ENCODE results near the gene CACNA1C. TPM values are rescaled to one million over a fixed set of nuclear protein-coding genes. Genes with fewer than 3 reads are reported as not detected.

The CACNA1C gene
- total RNA-seq, 2 donors from 2014 or later: 70.0 to 127 TPM

DNA sequence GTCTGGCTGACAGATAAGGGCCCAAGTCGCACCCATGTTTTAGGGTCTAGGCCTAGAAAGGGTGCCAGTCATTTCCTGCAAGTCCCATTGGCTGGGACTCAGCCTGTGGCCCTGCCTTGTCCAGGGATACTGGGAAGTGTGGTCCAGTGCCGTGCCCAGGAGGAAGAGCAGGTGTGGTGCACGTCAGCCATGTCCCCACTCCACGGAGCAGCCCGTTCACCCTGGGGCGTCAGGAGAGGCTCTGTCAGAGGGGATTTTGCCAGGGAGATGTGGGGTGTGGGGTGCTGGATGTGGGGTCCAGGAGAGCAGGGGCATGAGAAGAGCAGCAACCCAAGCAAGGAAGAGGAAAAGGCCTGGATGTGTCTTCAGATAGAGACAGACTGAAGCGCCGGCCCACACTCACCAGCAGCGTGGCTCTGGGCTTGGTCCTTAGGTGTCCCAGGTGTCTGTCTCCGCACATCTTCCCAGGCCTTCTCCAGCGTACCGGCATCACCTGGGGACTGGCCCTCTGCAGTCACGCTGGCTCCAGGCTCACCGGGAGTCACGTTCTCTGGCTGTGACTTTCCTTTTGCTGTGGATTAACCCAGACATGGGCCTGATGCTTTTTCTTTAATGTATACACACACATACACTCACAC is 138.2 kb downstream of the CACNA1C start:
- no peaks in the 10 kb centered on the region for H3K9me3 ChIP-seq
- H3K4me1 ChIP-seq (ENCODE audit: control insufficient read depth in 1 of 2, low read depth in 2 of 2): peaks cover 5 to 26% of the 10 kb centered on the region in 2 donors
- no peak for DNase-seq (ENCODE audit: low spot score)
- H3K36me3 ChIP-seq: no peaks in the 10 kb centered on the region
- TF ChIP-seq, protein P1, sequence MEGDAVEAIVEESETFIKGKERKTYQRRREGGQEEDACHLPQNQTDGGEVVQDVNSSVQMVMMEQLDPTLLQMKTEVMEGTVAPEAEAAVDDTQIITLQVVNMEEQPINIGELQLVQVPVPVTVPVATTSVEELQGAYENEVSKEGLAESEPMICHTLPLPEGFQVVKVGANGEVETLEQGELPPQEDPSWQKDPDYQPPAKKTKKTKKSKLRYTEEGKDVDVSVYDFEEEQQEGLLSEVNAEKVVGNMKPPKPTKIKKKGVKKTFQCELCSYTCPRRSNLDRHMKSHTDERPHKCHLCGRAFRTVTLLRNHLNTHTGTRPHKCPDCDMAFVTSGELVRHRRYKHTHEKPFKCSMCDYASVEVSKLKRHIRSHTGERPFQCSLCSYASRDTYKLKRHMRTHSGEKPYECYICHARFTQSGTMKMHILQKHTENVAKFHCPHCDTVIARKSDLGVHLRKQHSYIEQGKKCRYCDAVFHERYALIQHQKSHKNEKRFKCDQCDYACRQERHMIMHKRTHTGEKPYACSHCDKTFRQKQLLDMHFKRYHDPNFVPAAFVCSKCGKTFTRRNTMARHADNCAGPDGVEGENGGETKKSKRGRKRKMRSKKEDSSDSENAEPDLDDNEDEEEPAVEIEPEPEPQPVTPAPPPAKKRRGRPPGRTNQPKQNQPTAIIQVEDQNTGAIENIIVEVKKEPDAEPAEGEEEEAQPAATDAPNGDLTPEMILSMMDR (IDR thresholded peaks at IDR 0.05): no peak
- H3K27ac ChIP-seq: no peak overlapping the region
- no peak overlapping the region for H3K4me3 ChIP-seq
- no peak for ATAC-seq (ENCODE audit: insufficient number of reproducible peaks, low FRiP score, low read depth)
- no peaks in the 10 kb centered on the region for H3K27me3 ChIP-seq (replicated peaks; ENCODE audit: insufficient read depth)

DNA sequence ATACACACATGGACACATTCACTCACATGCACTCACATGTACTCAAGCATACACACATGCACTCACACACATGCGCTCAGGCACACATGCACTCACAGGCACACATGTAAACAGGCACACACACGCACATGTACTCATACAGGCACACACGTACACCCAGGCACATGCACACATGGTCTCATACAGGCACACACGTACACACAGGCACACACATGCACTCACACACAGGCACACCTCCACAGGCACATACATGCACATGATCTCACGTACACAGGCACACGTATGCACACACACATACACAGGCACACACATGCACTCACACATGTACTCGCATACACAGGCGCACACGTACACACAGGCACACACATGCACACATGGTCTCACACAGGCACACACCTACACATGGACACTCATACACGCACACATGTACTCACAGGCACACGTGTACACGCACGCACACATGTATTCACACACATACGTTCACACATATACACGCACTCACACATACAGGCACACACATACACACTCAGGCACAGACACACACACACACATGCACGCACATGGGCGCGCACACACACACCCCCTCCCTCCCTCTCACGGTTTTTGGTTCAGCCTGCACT is 138.9 kb downstream of the CACNA1C start:
- H3K36me3 ChIP-seq: no peaks in the 10 kb centered on the region
- no peak for ATAC-seq (ENCODE audit: insufficient number of reproducible peaks, low FRiP score, low read depth)

DNA sequence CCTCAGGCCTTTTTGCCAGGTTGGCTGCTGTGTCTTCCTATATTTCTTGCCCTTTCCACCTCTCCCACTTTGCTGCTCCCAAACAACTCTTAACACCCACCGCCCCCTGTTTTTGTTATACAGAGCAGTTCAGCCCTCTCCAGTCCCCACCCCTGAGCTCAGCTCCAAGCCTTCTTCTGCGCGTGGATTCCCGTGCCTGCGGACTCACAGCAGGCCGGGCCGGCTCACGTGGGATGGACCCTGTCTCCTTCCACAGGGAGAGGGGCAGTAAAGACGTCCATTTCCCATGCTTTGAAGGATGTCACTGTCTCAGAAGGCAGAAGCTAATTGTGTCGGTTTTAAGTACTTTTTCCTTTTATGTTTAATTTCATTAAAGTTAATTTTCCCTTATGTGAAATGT is 139.4 kb downstream of the CACNA1C start:
- no peak for DNase-seq (ENCODE audit: low spot score)
- ATAC-seq (ENCODE audit: insufficient number of reproducible peaks, low FRiP score, low read depth): no peak
- no peaks in the 10 kb centered on the region for H3K27me3 ChIP-seq (replicated peaks; ENCODE audit: insufficient read depth)
- H3K4me3 ChIP-seq: no peak overlapping the region
- no peaks in the 10 kb centered on the region for H3K36me3 ChIP-seq
- H3K4me1 ChIP-seq (ENCODE audit: control insufficient read depth in 1 of 2, low read depth in 2 of 2): peaks cover 5 to 33% of the 10 kb centered on the region in 2 donors
- TF ChIP-seq, protein P1 (IDR thresholded peaks at IDR 0.05): no peak
- H3K9me3 ChIP-seq: no peaks in the 10 kb centered on the region
- H3K27ac ChIP-seq: no peak overlapping the region

More for the DNA sequence above, 138.9 kb downstream of the CACNA1C start:
- H3K27ac ChIP-seq: no peak overlapping the region
- no peak overlapping the region for H3K4me3 ChIP-seq
- no peaks in the 10 kb centered on the region for H3K9me3 ChIP-seq
- TF ChIP-seq, protein P1 (IDR thresholded peaks at IDR 0.05): no peak
- no peak for DNase-seq (ENCODE audit: low spot score)
- H3K27me3 ChIP-seq (replicated peaks; ENCODE audit: insufficient read depth): no peaks in the 10 kb centered on the region
- H3K4me1 ChIP-seq (ENCODE audit: control insufficient read depth in 1 of 2, low read depth in 2 of 2): peaks cover 5 to 29% of the 10 kb centered on the region in 2 donors

DNA sequence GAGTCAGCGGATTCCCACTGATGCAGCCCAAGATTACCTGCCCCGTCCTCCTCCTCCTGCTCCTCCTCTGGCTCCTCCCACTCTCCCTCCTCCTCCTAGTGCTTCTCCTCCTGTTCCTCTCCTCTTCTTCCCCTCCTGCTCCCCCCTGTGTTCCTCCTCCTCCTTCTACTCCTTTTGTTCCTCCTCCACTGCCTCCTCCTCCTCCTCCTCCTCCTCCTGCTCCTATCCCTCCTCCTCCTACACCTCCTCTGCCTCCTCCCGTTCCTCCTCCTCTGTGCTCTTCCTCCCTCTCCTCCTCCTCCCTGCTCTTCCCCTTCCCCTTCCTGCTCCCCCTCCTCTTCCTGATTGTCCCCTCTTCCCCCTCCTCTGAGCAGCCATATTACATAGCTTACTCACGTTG is 141.3 kb downstream of the CACNA1C start:
- Histone ChIP-seq H3K36me3 (no peaks in the 10 kb centered on the region), H3K4me3 (no peak overlapping the region), H3K27me3 (replicated peaks; ENCODE audit: insufficient read depth) (no peaks in the 10 kb centered on the region), H3K27ac (peak overlapping the region; percentile 19 to 42), H3K9me3 (no peaks in the 10 kb centered on the region), H3K4me1 (ENCODE audit: control insufficient read depth in 1 of 2, low read depth in 2 of 2) (peaks cover 13 to 50% of the 10 kb centered on the region in 2 donors)
- DNase-seq (ENCODE audit: low spot score) (no peak), ATAC-seq (ENCODE audit: insufficient number of reproducible peaks, low FRiP score, low read depth) (no peak)
- TF ChIP-seq, protein P1 (IDR thresholded peaks at IDR 0.05): no peak

DNA sequence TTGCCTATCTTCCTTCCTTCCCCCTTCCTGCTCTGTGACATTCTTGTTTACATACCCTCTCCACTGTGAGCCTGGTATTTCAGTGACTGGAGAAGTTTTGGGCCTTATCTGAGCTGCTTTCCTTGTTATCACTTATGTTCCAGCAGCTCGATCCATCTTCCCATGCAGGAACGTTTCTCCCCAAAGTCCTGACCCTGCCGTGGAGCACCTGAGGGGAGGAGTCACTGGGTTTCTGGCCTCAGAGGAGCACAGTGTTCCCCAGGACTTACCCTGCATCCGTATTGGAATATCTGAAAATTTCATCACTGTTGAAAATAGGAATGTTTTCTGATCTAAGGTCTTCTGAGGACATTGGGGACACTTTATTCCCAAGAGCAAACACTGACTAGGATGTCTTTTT is 141.8 kb downstream of the CACNA1C start:
- Histone ChIP-seq H3K4me3 (no peak overlapping the region), H3K27ac (peak overlapping the region; percentile 19 to 42), H3K36me3 (no peaks in the 10 kb centered on the region), H3K4me1 (ENCODE audit: control insufficient read depth in 1 of 2, low read depth in 2 of 2) (peaks cover 13 to 50% of the 10 kb centered on the region in 2 donors), H3K27me3 (replicated peaks; ENCODE audit: insufficient read depth) (no peaks in the 10 kb centered on the region), H3K9me3 (no peaks in the 10 kb centered on the region)
- ATAC-seq (ENCODE audit: insufficient number of reproducible peaks, low FRiP score, low read depth): no peak
- DNase-seq (ENCODE audit: low spot score): no peak
- TF ChIP-seq, protein P1 (IDR thresholded peaks at IDR 0.05): no peak

Measured in thoracic aorta (tissue), 2 donors.